LNCaP clone FGC (cell line): Measurements from ENCODE around the gene ELK3.

ENCODE experiments used
- DNase-seq: peaks from one replicate; pipeline ENCODE4 v3.0.0-alpha.2; 2011; ENCODE audit warnings: low read depth
- H3K4me3 ChIP-seq: 2 replicates; pipeline ENCODE4 v1.5.1; 2011; ENCODE audit warnings: mild to moderate bottlenecking, low read depth, low read length, control low read depth
- CTCF ChIP-seq: IDR thresholded peaks from 2 replicates; pipeline ENCODE4 v1.5.1; 2012; ENCODE audit warnings: mild to moderate bottlenecking; ENCODE audit not compliant: control insufficient read depth, insufficient read depth; ENCODE audit errors: extremely low read depth

Gene ELK3

DNA sequence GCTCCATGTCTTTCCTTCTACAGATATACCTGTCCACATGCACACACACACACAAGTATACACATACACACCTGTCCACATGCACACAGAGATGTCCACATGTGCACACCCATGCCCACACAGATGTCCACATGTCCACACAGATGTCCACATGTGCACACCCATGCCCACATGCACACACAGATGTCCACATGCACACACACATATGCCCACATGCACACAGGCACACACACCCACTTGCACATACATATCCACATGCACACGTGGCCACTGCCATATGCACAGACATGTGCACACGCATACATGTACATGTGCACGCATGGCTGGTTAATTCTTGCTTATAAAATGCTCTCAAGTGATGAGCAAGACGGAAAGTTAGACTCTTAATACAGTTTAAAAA is 32.2 kb downstream of the ELK3 start:
- H3K4me3 ChIP-seq, result no peak overlapping the region
- no peak for DNase-seq
- TF ChIP-seq CTCF, result no peak

DNA sequence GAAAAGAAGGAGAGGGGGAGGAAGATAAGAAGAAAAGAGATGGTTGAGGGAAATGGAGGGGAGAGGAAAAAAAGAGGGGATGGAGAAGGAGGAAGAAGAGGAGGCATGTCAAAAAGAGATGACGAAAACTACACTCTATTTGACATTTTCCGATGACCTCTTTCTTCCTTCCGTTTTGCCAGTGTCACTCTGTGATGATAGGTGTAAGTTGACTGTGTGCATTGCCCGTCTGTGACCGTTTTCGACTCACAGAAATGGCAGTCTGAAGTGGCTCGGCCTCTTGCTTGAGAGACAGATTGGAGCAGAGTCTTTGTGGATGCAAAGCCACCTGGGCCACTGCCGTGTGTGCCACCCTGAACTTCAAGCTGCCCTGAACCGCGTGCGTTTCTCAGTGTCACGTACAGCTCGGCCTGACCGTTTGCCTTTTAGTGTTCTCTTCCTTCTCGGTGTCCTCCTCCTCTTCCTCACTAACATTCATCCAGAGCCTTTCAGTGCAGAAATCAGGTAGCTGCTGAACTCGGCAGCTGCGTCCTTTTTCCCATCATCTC is 32.7 kb downstream of the ELK3 start:
- no peak for TF ChIP-seq CTCF
- no peak for DNase-seq
- no peak overlapping the region for H3K4me3 ChIP-seq

DNA sequence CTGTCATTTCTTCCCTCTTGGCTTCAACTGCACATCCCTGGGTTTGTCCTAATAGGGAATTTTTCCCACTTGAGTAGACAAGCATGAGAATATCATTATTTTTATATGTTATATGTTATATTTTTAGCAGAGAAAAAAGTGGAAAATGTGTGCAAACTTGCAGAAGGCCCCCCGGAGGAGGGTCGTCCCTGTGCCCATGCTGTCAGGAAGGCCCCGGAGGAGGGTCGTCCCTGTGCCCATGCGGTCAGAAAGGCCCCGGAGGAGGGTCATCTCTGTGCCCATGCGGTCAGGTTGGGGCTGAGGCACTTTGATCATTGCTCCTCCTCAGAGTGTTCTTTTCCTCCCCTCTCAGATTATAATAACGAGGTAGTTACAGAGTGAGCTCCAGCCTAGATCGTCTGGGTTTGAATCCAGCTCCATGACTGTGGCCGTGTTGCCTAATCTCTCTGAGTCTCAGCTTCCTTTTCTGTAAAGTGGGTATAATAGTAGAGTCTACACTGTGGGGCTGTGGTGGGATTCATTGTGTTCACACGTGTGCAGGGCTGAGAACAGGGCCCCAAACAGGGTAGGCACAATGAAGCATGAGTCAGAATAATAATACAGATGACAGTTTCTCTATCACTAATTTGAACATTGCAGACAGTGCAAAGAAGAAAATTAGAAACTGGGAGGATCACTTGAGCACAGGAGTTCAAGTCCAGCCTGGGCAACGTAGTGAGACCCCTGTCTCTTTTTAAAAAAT is 33.4 kb downstream of the ELK3 start:
- TF ChIP-seq CTCF, result no peak
- DNase-seq, result no peak
- no peak overlapping the region for H3K4me3 ChIP-seq

DNA sequence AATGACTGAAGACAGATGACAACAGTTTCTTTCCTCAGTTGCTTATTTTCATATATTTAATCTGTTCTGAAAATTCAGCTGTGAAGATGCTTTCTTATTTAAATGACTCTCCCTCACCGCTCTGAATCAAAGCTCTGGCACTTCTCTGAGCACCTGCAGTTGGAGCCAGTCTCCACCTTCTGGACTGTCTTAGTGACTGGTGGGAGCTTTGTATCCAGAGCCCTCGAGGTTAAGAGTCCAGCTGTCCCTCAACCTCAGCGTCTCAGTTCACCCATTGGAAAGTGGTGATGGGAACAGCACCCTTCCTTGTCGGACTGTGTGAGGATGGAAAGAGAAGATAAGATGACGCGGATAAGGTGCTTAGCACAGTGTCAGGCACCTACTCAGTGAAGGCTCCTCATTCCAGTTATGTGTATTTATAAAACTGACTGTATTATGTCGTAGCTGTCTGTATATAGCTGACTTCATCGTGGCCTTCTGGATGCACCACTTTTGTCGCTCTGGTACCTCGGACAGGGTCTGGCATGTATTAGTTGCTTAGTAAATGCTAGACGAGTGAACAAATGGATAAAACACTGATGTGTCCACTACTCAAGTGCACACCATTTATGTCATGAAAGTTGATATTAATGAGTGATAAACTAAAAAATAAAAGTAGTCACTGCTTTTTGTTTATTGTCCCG is 34.5 kb downstream of the ELK3 start:
- H3K4me3 ChIP-seq, result no peak overlapping the region
- no peak for DNase-seq
- no peak for TF ChIP-seq CTCF

DNA sequence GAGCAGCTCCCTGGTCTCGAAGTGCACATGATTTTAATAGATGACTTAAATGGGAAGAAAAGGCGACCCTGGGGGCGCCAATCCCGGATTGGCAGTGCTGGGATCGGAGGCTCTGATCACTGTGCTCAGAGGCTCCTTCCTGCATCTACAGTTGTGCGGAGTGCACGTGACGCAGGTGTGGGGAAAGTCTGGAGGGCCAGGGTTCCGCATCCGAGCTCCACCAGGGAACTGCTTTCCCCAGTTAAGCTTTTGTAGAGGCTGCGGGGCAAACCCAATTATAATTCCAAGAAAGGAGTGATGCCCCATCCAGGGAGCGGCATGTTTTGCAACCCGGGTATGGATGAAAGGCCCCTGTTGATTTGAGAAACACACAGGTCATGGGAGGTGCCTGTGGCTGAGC is 36.5 kb downstream of the ELK3 start:
- TF ChIP-seq CTCF, result no peak
- DNase-seq, result no peak
- no peak overlapping the region for H3K4me3 ChIP-seq

DNA sequence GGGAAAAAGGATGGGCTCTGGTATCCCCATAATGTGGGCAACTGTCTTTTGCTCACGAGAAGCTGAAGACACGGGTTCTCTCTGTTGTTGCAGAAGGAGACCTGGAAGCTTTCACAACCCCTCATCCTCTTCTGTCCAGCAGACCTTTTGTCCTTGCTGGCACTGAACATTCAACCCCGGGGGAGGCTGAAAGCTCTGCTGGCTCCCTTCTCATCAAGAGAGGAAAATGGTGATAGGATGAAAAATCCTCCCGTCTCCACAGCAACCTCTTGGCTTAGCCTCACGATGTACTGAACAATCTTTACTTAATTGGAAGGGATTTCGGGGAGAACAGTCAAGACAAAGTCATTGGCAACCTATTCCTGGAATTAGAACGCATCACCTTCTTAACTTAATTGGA is 39.0 kb downstream of the ELK3 start:
- no peak for DNase-seq
- H3K4me3 ChIP-seq, result no peak overlapping the region
- TF ChIP-seq CTCF, result no peak
